ENCODE measurements around the gene LLGL2.

LLGL2 gene

DNA sequence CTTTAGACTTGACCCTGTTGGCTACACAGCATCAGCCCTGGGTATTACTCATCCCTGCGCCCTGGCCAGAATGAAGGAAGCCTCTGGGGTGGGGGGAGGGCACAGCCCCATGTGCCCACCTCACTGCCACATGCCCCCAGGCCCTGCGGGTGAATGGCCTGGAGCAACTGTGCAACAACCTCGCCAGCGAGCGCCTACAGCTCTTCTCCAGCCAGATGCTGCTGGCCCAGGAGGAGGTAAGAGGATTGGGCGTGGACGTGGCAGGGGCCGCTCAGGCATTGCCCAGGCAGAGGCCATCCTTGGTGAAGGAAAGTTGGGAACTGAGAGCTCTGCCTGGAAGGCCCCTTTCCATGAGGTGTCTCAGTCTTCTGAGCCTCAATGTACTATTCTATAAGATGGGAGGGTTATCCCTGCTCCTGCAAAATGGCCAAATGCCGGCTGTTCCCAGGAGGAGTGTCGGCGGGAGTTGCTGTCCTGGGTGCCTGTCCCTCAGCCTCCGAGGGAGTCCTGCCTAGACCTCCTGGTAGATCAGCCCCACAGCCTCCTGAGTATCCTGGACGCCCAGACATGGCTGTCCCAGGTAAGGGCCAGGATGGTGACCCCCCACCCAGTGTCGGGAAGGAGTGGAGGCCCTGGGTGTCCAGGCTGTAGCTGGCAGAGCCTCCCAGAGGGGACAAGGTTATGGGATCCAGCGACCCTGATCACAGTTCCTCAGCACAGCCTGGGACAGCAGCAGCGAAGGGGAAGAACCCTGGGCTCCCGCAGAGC, 71.0 kb downstream of the LLGL2 start:
- H3K27me3 ChIP-seq (ENCODE audit: control insufficient read depth, insufficient read depth, low read length), result no peaks in the 10 kb centered on the region
- H3K36me3 ChIP-seq (ENCODE audit: control insufficient read depth, insufficient read depth, low read length), result no peaks in the 10 kb centered on the region

DNA sequence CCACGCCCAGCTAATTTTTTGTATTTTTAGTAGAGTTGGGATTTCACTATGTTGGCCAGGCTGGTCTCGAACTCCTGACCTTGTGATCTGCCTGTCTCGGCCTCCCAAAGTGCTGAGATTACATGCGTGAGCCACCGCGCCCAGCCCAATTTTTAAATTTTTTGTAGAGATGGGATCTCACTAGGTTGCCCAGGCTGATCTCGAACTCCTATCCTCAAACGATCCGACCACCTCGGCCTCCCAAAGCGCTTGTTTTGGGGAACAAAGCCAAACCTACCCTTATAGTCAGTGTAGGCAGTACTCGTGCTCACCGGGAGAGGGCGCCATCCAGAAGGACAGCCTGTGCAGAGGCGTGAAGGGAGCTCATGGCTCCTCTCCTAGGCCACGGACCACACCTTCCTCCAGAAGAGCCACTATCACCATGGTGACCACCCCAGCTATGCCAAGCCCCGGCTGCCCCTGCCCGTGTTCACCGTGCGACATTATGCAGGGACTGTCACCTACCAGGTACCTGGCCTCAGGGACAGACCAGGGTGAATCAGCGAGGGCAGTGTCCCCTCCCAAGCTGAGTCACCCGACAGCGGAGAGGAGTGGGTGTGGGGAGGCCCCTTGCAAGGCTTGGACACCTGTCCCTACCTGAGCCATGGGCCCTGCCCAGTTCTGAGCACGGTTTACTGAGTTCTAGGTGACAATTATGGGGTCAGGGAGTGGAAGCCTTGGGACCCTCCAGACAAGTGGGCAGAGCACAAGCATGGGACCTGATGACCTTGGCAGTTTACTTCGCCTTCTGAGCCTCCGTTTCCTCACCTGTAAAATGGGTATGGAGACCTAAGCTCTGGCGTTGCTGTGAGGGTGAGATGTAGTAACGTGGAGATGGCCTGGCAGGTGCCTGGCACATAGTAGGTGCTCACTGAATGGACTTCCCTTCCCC, 75.8 kb downstream of the LLGL2 start:
- Histone ChIP-seq H3K9me3 (ENCODE audit: control insufficient read depth, insufficient read depth, low read length) (no peaks in the 10 kb centered on the region), H3K36me3 (ENCODE audit: control insufficient read depth, insufficient read depth, low read length) (no peaks in the 10 kb centered on the region), H3K4me1 (ENCODE audit: control insufficient read depth, insufficient read depth, low read length) (no peaks in the 10 kb centered on the region), H3K4me3 (ENCODE audit: low read depth, low read length) (no peak overlapping the region), H3K27ac (ENCODE audit: low read depth, low read length) (no peak overlapping the region), H3K9ac (ENCODE audit: low read depth, low read length) (no peak overlapping the region), H3K27me3 (ENCODE audit: control insufficient read depth, insufficient read depth, low read length) (no peaks in the 10 kb centered on the region)

More for the DNA sequence above, 71.0 kb downstream of the LLGL2 start:
- Histone ChIP-seq H3K9me3 (ENCODE audit: control insufficient read depth, insufficient read depth, low read length) (no peaks in the 10 kb centered on the region), H3K4me1 (ENCODE audit: control insufficient read depth, insufficient read depth, low read length) (no peaks in the 10 kb centered on the region), H3K4me3 (ENCODE audit: low read depth, low read length) (no peak overlapping the region), H3K9ac (ENCODE audit: low read depth, low read length) (no peak overlapping the region), H3K27ac (ENCODE audit: low read depth, low read length) (no peak overlapping the region)

DNA sequence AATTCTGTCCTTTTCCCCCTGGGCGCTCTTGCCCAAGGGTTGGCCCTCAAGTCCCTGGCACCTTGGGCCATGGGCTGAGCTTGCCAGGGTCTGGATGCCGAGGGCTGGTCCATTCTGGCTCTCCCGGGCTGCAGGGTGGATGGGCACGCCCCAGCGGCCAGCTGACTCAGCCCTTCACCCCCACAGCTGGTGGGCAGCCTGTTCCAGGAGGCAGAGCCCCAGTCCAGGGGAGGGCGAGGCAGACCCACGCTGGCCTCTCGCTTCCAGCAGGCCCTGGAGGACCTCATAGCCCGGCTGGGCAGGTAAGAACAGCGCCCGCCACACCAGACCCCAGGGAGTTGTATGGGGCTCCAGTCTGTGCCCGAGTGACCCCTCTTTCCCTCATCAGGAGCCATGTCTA, 77.1 kb downstream of the LLGL2 start:
- no peaks in the 10 kb centered on the region for H3K36me3 ChIP-seq (ENCODE audit: control insufficient read depth, insufficient read depth, low read length)
- H3K4me1 ChIP-seq (ENCODE audit: control insufficient read depth, insufficient read depth, low read length), result no peaks in the 10 kb centered on the region
- H3K4me3 ChIP-seq (ENCODE audit: low read depth, low read length), result no peak overlapping the region
- no peak overlapping the region for H3K9ac ChIP-seq (ENCODE audit: low read depth, low read length)
- H3K9me3 ChIP-seq (ENCODE audit: control insufficient read depth, insufficient read depth, low read length), result no peaks in the 10 kb centered on the region
- no peaks in the 10 kb centered on the region for H3K27me3 ChIP-seq (ENCODE audit: control insufficient read depth, insufficient read depth, low read length)
- no peak overlapping the region for H3K27ac ChIP-seq (ENCODE audit: low read depth, low read length)

DNA sequence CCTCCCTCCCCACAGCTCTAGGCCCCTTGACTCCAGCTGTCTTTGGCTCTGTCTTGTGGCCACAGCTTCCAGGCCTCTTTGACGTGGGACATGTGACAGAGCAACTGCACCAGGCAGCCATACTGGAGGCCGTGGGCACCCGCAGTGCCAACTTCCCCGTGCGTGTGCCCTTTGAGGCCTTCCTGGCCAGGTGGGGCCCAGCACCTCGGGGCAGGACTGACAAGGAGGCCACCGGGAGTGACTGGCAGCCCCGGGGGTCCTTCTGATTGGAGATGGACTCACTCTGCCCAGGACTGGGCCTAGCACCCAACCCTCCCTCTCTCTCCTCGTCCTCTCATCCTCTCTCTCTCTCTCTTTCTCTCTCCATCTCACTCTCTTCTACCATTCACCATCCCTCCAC, 77.6 kb downstream of the LLGL2 start:
- H3K27me3 ChIP-seq (ENCODE audit: control insufficient read depth, insufficient read depth, low read length), result no peaks in the 10 kb centered on the region
- no peak overlapping the region for H3K9ac ChIP-seq (ENCODE audit: low read depth, low read length)
- no peaks in the 10 kb centered on the region for H3K36me3 ChIP-seq (ENCODE audit: control insufficient read depth, insufficient read depth, low read length)
- H3K4me3 ChIP-seq (ENCODE audit: low read depth, low read length), result no peak overlapping the region
- H3K4me1 ChIP-seq (ENCODE audit: control insufficient read depth, insufficient read depth, low read length), result no peaks in the 10 kb centered on the region
- no peaks in the 10 kb centered on the region for H3K9me3 ChIP-seq (ENCODE audit: control insufficient read depth, insufficient read depth, low read length)
- H3K27ac ChIP-seq (ENCODE audit: low read depth, low read length), result no peak overlapping the region

DNA sequence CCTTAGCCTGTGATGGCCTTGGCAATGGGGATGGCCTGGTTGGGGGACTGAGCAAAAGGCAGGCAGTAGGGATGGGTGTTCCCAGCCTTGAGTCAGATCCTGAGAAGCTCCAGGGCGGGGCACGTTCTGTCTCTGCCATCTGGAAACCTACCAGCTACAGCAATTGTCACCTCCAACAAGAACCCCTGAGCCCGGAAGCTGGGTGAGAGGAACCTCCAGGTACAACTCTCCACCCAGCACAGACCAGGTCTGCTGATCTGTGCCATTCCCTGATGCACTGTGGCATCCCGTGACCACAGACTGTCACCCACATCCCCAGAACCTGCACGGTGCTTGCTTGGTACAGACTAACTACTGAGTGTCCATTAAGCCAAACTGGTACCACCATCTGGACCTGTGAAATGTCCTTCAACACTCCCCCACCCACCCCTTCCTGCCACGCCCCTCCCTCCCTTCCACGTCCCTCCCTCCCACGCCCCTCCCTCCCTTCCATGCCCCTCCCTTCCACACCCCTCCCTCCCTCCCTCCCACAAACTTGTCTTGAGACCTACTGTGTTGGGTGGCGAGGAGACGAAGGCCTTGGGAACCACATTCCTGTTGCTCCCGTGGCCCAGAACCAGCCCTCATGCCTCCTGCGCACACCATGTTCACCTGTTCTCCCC, 78.7 kb downstream of the LLGL2 start:
- H3K9ac ChIP-seq (ENCODE audit: low read depth, low read length), result no peak overlapping the region
- H3K36me3 ChIP-seq (ENCODE audit: control insufficient read depth, insufficient read depth, low read length), result no peaks in the 10 kb centered on the region
- H3K27ac ChIP-seq (ENCODE audit: low read depth, low read length), result no peak overlapping the region
- no peaks in the 10 kb centered on the region for H3K27me3 ChIP-seq (ENCODE audit: control insufficient read depth, insufficient read depth, low read length)
- H3K4me3 ChIP-seq (ENCODE audit: low read depth, low read length), result no peak overlapping the region
- H3K9me3 ChIP-seq (ENCODE audit: control insufficient read depth, insufficient read depth, low read length), result no peaks in the 10 kb centered on the region
- no peaks in the 10 kb centered on the region for H3K4me1 ChIP-seq (ENCODE audit: control insufficient read depth, insufficient read depth, low read length)

DNA sequence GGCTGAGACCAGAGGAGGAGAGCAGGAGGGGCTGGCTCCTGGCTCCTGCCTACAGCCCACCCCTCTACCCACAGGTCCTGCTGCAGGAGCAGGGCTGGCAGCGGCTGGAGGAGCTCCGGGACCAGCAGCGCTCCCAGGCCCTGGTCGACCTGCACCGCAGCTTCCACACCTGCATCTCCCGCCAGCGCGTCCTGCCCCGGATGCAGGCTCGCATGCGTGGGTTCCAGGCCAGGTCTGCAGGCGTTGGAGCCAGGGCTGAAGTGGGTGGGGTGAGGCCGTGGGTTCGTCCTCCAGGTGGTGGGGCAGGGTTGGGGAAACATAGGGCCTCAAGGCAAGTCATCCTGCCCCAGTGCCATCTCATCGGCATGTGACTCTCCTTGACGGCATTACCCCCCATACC, 80.3 kb downstream of the LLGL2 start:
- Histone ChIP-seq H3K4me3 (ENCODE audit: low read depth, low read length) (no peak overlapping the region), H3K9me3 (ENCODE audit: control insufficient read depth, insufficient read depth, low read length) (no peaks in the 10 kb centered on the region), H3K4me1 (ENCODE audit: control insufficient read depth, insufficient read depth, low read length) (no peaks in the 10 kb centered on the region), H3K36me3 (ENCODE audit: control insufficient read depth, insufficient read depth, low read length) (no peaks in the 10 kb centered on the region), H3K9ac (ENCODE audit: low read depth, low read length) (no peak overlapping the region), H3K27me3 (ENCODE audit: control insufficient read depth, insufficient read depth, low read length) (no peaks in the 10 kb centered on the region), H3K27ac (ENCODE audit: low read depth, low read length) (no peak overlapping the region)

DNA sequence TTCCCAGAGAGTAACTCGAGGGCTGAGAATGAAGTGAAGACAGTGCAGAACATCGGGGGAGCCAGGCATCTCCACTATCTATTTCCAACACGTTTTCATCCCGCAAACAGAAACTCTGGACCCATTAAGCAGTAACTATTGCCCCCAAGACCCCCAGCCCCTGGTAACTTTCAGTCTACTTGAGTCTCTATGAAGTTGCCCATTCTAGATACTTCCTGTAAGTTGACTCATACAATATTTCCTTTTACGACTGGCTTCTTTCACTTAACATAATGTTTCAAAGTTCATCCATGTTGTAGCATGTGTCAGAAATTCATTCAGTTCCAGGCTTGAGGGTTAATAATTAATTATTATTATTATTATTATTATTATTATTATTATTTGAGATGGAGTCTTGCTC, 81.6 kb downstream of the LLGL2 start:
- H3K36me3 ChIP-seq (ENCODE audit: control insufficient read depth, insufficient read depth, low read length), result no peaks in the 10 kb centered on the region
- no peaks in the 10 kb centered on the region for H3K4me1 ChIP-seq (ENCODE audit: control insufficient read depth, insufficient read depth, low read length)
- no peak overlapping the region for H3K4me3 ChIP-seq (ENCODE audit: low read depth, low read length)
- H3K27me3 ChIP-seq (ENCODE audit: control insufficient read depth, insufficient read depth, low read length), result no peaks in the 10 kb centered on the region
- H3K9ac ChIP-seq (ENCODE audit: low read depth, low read length), result no peak overlapping the region
- no peak overlapping the region for H3K27ac ChIP-seq (ENCODE audit: low read depth, low read length)
- H3K9me3 ChIP-seq (ENCODE audit: control insufficient read depth, insufficient read depth, low read length), result no peaks in the 10 kb centered on the region

DNA sequence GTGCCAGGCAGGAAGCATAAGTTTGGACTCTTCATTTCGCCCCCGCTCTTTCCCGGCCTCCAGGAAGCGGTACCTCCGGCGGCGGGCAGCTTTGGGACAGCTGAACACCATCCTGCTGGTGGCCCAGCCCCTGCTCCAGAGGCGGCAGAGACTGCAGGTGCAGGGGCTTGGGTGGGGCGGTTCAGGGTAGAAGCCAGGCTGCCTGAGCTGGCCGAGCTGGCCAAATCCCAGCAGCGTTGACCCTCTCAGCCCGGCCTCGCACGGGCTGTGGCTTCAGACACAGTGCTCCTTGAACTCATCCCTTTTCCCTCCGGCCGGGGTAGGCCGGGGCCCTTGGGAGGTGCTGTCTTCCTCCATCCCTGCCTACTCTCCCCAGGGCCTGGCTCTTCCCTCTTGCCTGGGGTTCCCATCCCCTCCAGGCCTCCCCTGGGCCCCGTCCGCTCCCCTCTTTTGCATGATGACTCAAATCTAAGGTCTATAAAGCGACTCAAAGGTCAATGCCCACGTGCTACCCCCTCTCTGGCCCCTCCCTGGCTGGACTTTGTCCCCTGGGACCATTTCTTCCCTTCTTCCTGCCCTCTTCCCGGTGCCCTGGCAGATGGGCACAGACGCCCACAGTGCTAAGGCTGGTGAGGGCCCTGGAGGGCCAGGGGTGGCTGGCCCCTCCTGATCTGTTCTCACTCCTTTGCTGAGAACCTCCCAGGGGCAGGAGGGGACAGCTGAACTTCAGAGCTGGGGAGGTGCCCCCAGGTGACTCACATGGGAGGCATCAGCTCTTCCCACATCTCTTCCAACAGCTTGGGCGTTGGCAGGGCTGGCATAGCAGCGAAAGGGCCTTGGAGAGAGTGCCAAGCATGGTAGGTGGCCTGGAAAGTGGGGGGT, 84.8 kb downstream of the LLGL2 start:
- no peak overlapping the region for H3K4me3 ChIP-seq (ENCODE audit: low read depth, low read length)
- H3K9me3 ChIP-seq (ENCODE audit: control insufficient read depth, insufficient read depth, low read length), result no peaks in the 10 kb centered on the region
- H3K9ac ChIP-seq (ENCODE audit: low read depth, low read length), result no peak overlapping the region
- no peaks in the 10 kb centered on the region for H3K36me3 ChIP-seq (ENCODE audit: control insufficient read depth, insufficient read depth, low read length)
- no peaks in the 10 kb centered on the region for H3K4me1 ChIP-seq (ENCODE audit: control insufficient read depth, insufficient read depth, low read length)
- H3K27ac ChIP-seq (ENCODE audit: low read depth, low read length), result no peak overlapping the region
- no peaks in the 10 kb centered on the region for H3K27me3 ChIP-seq (ENCODE audit: control insufficient read depth, insufficient read depth, low read length)

DNA sequence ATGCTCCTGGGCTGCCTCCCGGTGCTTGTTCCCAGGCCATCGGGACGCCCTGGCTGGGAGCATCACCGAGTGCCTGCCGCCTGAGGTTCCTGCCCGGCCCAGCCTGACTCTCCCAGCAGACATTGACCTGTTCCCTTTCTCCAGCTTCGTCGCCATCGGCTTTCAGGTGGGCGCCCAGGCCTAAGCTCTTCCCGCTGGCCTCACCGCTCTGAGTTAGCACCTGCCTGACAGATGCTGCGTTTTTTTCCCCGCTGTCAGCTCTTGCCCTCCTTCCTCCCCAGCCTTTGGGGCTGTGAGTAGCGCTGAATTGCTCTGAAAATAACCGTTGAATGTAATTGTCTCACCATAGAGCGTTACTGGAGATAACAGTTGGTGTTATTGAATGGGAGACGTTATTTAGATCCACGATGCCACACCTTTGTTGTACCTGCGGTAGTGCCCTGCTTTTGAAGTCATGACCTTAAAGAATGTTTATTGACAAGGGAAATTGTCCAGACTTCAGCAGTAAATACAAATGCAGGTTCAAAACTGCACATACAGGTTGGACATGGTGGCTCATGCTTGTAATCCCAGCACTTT, 86.4 kb downstream of the LLGL2 start:
- Histone ChIP-seq H3K4me3 (ENCODE audit: low read depth, low read length) (no peak overlapping the region), H3K9ac (ENCODE audit: low read depth, low read length) (no peak overlapping the region), H3K36me3 (ENCODE audit: control insufficient read depth, insufficient read depth, low read length) (no peaks in the 10 kb centered on the region), H3K4me1 (ENCODE audit: control insufficient read depth, insufficient read depth, low read length) (no peaks in the 10 kb centered on the region), H3K27me3 (ENCODE audit: control insufficient read depth, insufficient read depth, low read length) (no peaks in the 10 kb centered on the region), H3K27ac (ENCODE audit: low read depth, low read length) (no peak overlapping the region), H3K9me3 (ENCODE audit: control insufficient read depth, insufficient read depth, low read length) (no peaks in the 10 kb centered on the region)

All from HUES48 (cell line).